Fibroblast of lung (primary cell): ENCODE data around the gene RPL28.

Source experiments
- CTCF ChIP-seq, 2 donors: IDR thresholded peaks in 1 of 2; conservative IDR thresholded peaks in 1 of 2; 1 replicate in 1 of 2; 2 replicates in 1 of 2; pipeline ENCODE4 v1.5.1; 2011 to 2012; ENCODE audit warnings: low read length in 2 of 2, control low read depth in 1 of 2, inconsistent platforms in 1 of 2, low read depth in 1 of 2, mild to moderate bottlenecking in 1 of 2
- EZH2 ChIP-seq: IDR thresholded peaks from 2 replicates; pipeline ENCODE4 v1.5.1; 2012; ENCODE audit warnings: low read length, control low read depth, mild to moderate bottlenecking; ENCODE audit errors: missing control alignments

- TF ChIP-seq EZH2, result no peak
- no peak for TF ChIP-seq CTCF (conservative IDR thresholded peaks at IDR 0.05 in 1 of 2, IDR thresholded peaks at IDR 0.05 in 1 of 2; ENCODE audit: low read depth in 1 of 2, low read length in 2 of 2)
Observed at GRCh38 chr19:55373306-55373992, 12.3 kb upstream of the RPL28 start.
